ENCODE results near the gene FMR1. TPM values are rescaled to one million over a fixed set of nuclear protein-coding genes. Genes with fewer than 3 reads are reported as not detected.

The FMR1 gene
- total and polyA plus RNA-seq, 2 donors (not counting 3 experiments of a cell fraction or from before 2014, with no cell fraction given) = 8.8 to 36.4 TPM

DNA sequence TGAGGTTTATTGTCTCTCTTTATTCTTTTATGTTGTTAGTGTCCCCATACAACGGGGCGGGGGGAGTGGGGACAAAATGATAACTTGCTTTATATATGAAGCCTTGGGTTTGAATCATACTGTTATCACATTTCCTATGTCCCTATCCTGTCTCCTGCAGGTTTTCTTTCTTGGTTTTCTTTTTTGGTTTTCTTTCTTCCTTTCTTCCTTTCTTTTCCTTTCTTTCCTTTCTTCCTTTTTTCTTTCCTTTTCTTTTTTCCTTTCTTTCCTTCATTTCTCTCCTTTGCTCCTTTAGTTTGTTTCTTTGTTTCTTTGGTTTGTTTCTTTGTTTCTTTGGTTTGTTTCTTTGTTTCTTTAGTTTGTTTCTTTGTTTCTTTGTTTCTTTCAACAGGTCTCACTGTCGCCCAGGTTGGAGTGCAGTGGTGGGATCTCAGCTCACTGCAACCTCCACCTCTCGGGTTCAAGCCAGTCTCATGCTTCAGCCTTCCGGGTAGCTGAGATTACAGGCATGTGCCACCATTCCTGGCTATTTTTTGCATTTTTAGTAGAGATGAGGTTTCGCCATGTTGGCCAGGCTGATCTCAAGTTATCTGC is 4.8 kb downstream of the FMR1 start:
- Histone ChIP-seq H4K20me1 (replicated peaks; ENCODE audit: control insufficient read depth, extremely low read depth, insufficient read depth, low read length) (peaks cover 5% of the 10 kb centered on the region), H3K9me1 (replicated peaks; ENCODE audit: control insufficient read depth, extremely low read depth, insufficient read depth, low read length) (no peaks in the 10 kb centered on the region), H3K36me3 (ENCODE audit: control insufficient read depth in 2 of 2, extremely low read depth in 1 of 2, insufficient read depth in 2 of 2, low read length in 2 of 2) (no peaks in the 10 kb centered on the region), H2AFZ (ENCODE audit: low read depth, low read length) (no peak overlapping the region), H3K9me3 (replicated peaks; ENCODE audit: control insufficient read depth, insufficient read depth, low read length) (no peaks in the 10 kb centered on the region), H3K4me3 (replicated peaks in 1 of 3; ENCODE audit: insufficient read depth in 1 of 3, low read depth in 1 of 3, low read length in 3 of 3) (no peak overlapping the region), H3K4me2 (ENCODE audit: insufficient read depth, low read length) (no peak overlapping the region), H3K27ac (ENCODE audit: insufficient read depth, low read depth, low read length) (no peak overlapping the region), H3K4me1 (ENCODE audit: control insufficient read depth, extremely low read depth, insufficient read depth, low read length) (peaks cover 24% of the 10 kb centered on the region), H3K9ac (replicated peaks; ENCODE audit: extremely low read depth, insufficient read depth, low read length) (no peak overlapping the region), H3K79me2 (ENCODE audit: control insufficient read depth, insufficient read depth, low read length) (peaks cover 76% of the 10 kb centered on the region), H3K27me3 (ENCODE audit: control insufficient read depth in 2 of 2, insufficient read depth in 2 of 2, low read length in 2 of 2) (no peaks in the 10 kb centered on the region)
- dilution Hi-C loops (cut with MboI; ENCODE audit: extremely low pct_ligation_motif_present, low sequenced_read_pairs) = no loop called here
- no peak for FAIRE-seq
- CTCF ChIA-PET = interaction anchor here (0.9 kb wide), 1 partner anchor 8 kb away, joined by 3 read pairs; no protein-coding TSS in a partner anchor
- TF ChIP-seq POLR2AphosphoS5 (IDR thresholded peaks at IDR 0.05; ENCODE audit: insufficient read depth, low read depth, low read length) (no peak), FOS (IDR thresholded peaks at IDR 0.05; ENCODE audit: borderline replicate concordance, insufficient read depth, low read length) (no peak), EZH2 (IDR thresholded peaks at IDR 0.05; ENCODE audit: borderline replicate concordance, low read depth, low read length, severe bottlenecking) (no peak), MAX (IDR thresholded peaks at IDR 0.05; ENCODE audit: insufficient read depth, insufficient read length) (no peak), GATA2 (IDR thresholded peaks at IDR 0.05; ENCODE audit: insufficient read depth, insufficient read length, low read depth, low read length) (no peak), MYC (IDR thresholded peaks at IDR 0.05; ENCODE audit: low read depth, low read length) (no peak), JUN (IDR thresholded peaks at IDR 0.05; ENCODE audit: borderline replicate concordance, insufficient read depth, insufficient read length, low read depth) (no peak), POLR2A (IDR thresholded peaks at IDR 0.05; ENCODE audit: low read depth, low read length) (no peak)
- TF ChIP-seq, protein P1, sequence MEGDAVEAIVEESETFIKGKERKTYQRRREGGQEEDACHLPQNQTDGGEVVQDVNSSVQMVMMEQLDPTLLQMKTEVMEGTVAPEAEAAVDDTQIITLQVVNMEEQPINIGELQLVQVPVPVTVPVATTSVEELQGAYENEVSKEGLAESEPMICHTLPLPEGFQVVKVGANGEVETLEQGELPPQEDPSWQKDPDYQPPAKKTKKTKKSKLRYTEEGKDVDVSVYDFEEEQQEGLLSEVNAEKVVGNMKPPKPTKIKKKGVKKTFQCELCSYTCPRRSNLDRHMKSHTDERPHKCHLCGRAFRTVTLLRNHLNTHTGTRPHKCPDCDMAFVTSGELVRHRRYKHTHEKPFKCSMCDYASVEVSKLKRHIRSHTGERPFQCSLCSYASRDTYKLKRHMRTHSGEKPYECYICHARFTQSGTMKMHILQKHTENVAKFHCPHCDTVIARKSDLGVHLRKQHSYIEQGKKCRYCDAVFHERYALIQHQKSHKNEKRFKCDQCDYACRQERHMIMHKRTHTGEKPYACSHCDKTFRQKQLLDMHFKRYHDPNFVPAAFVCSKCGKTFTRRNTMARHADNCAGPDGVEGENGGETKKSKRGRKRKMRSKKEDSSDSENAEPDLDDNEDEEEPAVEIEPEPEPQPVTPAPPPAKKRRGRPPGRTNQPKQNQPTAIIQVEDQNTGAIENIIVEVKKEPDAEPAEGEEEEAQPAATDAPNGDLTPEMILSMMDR (IDR thresholded peaks at IDR 0.05; ENCODE audit: extremely low read depth in 1 of 2, insufficient read depth in 1 of 2, low read depth in 1 of 2, low read length in 2 of 2) = no peak
- POLR2A ChIA-PET = no interaction called here
- DNase-seq (ENCODE audit: low read depth, low spot score) = no peak
- BruUV-seq (replicated peaks) = no TSS peak
- intact Hi-C loops (cut with micrococcal nuclease) = loop anchor here (10.0 kb wide), 1 partner anchor 1618 kb away; no protein-coding TSS in a partner anchor
